NCI-H1436 (cell line): ENCODE results near the gene FADS6.
A peak's percentile ranks its signal among the peaks of the same experiment; 100 is the strongest.
"Not testable (repeated sequence)": the region's sequence is repeated elsewhere in the genome, so short reads cannot be mapped to it uniquely, and the experiment has no call there.

ENCODE experiments used
- DNase-seq: peaks from one replicate; lab custom pipeline; 2025; lab: John Stamatoyannopoulos, UW

Gene FADS6

DNA sequence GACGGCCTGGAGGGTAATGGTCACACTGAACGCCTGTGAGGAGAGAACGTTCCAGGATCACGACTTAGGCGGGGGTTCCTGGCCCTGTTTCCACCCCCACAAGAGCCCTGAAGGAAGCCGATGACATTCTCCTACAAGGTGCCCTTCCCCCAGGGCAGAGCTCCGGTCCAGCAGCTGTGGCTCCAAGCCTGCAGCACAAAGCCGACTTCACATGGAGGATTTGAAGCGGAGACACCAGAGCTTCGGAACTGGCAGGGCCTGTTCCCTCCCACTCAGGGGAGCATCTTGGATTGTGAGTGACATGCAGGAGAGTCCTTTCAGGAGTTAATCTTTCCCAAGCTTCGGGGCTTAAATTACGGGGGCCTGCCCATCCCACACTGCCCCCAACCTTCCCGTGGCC lies 5.0 kb downstream of the FADS6 start:
- DNase-seq = no peak

DNA sequence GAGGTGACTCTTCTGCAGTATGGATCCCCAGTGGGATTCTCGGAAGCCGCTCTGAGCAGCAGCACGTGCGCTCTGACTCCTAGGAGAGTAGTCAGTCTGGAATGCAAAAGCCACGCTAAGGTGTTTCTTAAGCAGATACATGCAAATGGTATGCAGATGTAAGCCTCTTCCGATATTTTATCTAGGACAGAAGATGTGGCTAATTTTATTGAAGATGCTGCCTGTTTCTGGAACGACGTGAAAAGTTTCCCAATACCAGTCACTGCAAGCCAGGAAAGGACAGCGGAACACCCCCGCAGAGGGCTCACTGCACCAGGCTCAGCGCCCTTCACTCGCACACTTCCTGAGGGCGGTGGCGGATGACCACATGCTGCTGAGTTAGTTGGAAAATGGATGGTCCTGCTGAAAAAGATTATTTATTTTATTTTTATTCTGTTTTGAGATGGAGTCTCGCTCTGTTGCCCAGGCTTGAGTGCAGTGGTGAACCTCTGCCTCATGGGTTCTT lies 10.1 kb downstream of the FADS6 start:
- DNase-seq = no peak

DNA sequence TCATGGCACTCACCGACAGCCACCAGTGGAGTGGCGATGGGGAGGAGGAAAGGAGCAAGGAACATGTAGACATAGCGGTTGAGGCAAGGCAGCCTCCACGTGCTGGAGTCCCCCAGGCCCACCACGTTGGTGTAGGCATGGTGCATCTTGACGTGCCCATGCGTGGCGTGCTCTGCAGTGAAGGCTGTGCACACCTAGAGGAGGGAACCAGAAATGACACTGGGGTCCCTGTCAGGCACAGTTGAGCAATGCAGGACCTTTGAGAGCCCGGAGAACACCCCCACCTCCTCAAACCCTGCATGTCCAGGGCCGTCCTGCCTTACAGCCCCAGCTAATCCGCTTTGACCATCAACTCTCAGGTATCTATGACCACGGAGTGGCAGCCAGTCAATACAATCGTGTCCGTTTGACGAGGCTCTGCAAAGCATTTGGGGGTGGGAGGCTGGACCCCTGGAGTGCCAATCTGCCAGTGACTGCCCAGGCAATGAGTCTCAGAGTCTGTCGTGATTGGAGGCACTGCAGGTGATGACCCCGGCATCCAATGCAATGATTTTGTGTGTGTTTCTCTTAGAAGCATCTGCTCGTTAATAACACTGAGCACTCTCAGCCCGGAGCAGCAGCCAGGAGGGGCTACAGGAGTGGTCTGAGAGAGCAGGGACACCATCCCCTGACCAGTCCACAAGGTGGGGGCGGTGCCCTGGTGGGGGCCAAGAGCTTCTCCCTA lies 10.8 kb downstream of the FADS6 start:
- DNase-seq = no peak

- no peak for DNase-seq
These were observed 12.4 kb downstream of the FADS6 start for GRCh38 chr17:74881073-74881472.

- no peak for DNase-seq
These were observed 14.1 kb downstream of the FADS6 start for GRCh38 chr17:74879308-74879707.

GRCh38 chr17:74878658-74879057 lies 14.8 kb downstream of the FADS6 start:
- no peak for DNase-seq

DNA sequence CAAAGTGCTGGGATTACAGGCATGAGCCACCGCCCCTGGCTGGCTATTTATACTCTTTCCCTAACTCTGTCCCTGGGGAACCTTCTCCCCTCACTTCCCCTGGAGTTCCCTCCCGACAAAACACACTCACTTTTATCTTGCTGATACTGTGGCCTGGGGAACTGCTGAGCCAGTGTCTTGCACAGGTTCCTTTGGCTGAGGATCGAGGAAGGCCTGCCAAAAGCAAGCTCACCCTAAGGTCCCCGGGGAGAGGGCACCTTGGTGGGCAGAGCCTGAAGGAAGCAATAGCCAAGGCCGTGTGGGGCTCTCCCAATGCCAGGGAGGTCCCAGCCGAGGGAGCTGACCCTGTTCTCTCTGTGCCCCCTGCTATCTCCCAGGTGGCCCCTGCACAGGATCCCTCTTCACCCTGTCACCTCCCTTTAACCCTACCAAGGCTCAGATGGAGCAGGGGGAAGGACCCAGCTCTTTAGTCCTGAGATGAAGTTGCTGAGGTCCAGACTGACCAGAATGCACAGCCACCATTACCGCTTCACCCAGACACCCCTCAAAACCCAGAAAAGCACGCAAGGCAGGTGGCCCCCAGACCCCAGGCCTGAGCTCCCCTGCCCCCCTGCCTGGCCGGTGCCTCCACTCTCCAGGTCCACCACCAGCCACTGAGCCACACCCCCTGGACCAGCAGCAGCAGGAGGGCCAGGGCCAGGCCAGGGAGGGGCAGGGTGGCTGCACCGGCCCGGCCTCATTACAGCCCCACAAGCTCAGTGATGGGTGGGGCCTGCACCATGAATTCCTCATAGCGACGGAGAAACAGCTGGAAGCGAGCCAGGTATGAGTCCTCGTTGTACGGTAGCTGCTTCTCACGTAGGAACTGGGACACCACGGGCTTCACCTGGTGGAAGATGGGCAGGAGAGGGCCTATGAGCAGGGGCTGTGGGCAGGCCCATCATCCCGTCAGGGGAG lies 15.6 kb downstream of the FADS6 start:
- DNase-seq = peak; percentile 36

DNA sequence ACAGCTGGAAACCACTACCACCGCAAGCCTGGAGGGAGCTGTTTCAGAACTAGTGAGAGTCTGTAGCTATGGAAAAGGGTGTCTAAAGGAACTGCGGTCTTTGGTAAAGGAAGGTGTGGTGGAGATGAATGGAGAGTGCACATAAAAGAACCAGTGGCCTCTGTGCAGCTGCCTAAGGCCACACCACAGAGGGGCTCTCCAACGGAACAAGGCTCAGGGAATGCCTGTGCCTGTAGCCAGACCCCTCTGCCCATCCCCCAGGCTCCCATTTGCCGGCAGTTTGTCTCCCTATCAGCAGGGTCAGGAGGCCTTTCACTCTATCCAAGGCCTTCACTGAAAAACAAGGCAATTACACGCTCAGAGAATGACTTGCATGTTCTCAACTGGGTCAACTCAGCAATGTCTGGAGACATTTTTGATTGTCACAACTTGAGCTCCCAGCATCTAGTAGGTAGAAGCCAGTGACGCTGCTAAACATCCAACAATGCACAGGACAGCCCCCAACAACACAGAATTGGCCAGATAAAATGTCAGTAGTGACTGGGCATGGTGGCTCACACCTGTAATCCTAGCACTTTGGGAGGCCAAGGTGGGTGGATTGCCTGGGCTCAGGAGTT lies 17.3 kb downstream of the FADS6 start:
- DNase-seq = no peak

DNA sequence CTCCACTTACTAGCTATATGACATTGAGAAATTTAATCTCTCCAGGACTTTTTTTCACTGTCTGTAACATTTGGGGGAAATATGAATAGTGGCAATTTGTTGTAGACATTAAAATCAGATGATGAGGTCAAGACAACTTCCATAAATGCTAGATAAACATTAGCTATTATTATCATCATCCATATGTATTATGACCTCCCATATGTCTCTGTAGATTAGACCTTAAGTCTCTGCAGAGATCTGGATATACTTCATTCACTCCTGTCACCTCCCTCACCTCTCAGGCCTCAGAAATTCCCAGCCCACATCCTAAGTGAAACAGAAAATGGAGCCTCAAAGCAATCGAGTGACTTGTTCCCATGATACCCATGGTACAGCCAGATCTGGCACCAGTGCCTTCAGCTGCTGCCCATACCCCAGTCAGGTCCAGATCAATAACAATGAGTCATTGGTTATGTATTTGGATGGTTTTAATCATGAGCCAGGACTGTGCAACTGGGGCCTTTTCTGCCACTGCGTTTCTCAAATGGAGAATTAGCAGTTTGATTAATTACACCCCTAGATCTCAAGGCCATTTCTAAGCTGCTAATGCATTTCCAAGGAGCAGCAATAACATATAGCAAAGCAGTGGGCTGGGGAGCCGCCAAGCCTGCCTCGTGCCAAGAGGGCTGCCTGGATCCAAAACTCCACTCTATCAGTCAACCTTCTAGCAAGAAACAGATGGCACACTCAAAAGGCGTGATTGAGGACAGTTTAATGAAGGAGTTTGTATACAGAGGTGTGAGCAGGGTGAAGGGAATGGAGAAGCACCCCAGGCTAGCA lies 18.1 kb downstream of the FADS6 start:
- DNase-seq = no peak

GRCh38 chr17:74874615-74875037 lies 18.8 kb downstream of the FADS6 start:
- DNase-seq = no peak

GRCh38 chr17:74873874-74874614 lies 19.4 kb downstream of the FADS6 start:
- no peak for DNase-seq

- peak; percentile 100 for DNase-seq
These were observed 20.2 kb downstream of the FADS6 start for GRCh38 chr17:74873037-74873873.

GRCh38 chr17:74872313-74873036 lies 21.0 kb downstream of the FADS6 start, which contains the start of gene FDXR:
Gene FDXR (minus strand): TSS chr17:74872994. CDS start chr17:74872944, 50 bp downstream.
- DNase-seq = peak; percentile 50

DNA sequence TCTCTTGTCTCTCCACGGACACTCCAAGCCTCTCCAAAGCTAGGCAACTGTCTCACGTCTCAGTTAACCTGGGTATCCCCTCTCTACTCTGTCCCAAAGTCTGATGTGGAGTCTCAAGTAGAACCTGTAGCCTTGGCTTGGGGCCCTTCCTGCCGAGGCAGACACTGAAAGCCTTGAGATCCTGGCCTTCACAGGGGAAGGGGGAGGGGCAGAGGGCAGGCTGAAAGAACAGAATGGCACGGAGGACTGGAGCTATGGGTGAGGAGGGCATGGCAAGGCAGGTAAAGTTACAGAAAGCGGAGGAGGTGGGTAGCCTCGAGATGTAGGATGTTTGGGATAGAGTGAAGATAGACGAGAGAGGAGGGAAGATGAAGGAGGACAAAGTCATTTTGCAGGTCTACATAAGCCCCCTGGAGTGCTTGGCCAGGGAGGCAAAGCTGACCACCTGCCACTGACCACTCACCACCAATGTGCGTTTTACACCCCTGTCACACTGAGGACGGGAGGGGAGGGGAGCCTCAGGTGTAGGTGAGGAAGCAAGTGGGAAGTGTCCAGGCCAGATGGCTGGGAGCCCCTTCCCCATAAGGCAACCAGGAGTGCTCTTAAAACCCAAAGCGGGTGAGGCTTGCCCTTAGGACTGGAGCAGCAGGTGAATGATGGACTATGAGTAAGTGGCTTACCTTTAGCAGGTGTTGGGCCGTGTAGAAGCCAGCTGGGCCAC lies 21.9 kb downstream of the FADS6 start:
- DNase-seq = no peak

DNA sequence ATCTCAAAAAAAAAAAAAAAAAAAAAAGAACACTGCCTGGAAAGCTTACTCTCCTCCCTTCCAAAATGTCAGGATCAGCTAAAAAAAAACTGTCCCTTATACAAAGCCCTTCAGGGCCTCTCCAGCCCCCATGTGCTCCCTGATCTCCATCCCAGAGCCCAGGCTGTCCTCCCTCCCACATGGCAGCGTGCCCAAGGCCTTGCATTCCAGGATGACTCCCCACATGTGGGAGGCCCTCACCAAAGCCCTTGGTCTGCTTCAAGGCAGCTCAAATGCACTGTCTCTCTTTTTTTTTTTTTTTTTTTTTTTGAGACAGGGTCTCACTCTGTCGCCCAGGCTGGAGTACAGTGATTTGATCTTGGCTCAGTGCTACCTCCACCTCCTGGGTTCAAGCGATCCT lies 22.9 kb downstream of the FADS6 start:
- no peak for DNase-seq

GRCh38 chr17:74870028-74870427 lies 23.4 kb downstream of the FADS6 start:
- not testable (repeated sequence) for DNase-seq

DNA sequence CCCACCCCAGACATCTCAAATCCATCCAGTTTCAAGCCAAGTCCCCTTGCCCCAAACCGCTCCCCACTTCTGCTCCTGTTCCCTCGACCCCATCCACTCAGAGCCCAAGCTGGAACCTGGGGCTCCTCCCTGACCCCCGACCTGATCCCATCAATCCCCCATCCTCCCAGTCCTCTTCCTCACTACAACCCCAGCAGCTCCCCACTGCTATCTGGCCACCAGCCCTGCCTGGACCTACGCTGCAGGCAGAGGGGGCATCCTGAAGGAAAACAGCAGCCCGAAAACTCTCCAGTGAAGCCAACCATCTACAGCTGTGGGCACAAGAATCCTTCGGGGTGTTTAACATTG lies 24.6 kb downstream of the FADS6 start:
- no peak for DNase-seq

GRCh38 chr17:74868251-74868907 lies 25.1 kb downstream of the FADS6 start:
- no peak for DNase-seq
